ENCODE results near the gene PPM1K.

PPM1K gene

DNA sequence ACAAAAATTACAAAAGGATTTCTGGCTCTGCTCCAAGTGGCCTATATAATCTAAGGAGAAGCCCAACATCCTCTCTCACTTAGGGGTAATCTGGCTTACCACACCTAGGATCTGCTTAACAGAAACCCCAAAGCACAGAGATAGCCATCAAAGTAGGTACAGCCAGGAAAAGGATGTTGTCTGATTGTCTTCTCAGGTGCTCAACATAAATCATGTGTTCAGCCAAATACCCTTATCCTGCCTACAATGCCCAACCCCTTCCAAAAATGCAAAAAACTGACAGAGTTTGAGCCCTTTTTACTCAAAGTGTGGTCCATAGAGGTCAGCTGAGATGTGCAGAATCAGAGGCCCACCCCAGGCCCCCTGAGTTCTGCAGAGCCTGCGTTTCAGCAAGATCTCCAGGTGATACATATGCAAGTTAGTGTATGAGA, 53.9 kb downstream of the PPM1K start:
- Histone ChIP-seq H3K27ac (replicated peaks) (no peak overlapping the region), H3K4me3 (replicated peaks; ENCODE audit: insufficient read depth, low read length) (no peak overlapping the region), H3K27me3 (ENCODE audit: insufficient read depth, poor library complexity, severe bottlenecking) (no peaks in the 10 kb centered on the region)
- no peak for DNase-seq (ENCODE audit: low read depth in 1 of 2, low spot score in 1 of 2)
- TF ChIP-seq, protein P1, sequence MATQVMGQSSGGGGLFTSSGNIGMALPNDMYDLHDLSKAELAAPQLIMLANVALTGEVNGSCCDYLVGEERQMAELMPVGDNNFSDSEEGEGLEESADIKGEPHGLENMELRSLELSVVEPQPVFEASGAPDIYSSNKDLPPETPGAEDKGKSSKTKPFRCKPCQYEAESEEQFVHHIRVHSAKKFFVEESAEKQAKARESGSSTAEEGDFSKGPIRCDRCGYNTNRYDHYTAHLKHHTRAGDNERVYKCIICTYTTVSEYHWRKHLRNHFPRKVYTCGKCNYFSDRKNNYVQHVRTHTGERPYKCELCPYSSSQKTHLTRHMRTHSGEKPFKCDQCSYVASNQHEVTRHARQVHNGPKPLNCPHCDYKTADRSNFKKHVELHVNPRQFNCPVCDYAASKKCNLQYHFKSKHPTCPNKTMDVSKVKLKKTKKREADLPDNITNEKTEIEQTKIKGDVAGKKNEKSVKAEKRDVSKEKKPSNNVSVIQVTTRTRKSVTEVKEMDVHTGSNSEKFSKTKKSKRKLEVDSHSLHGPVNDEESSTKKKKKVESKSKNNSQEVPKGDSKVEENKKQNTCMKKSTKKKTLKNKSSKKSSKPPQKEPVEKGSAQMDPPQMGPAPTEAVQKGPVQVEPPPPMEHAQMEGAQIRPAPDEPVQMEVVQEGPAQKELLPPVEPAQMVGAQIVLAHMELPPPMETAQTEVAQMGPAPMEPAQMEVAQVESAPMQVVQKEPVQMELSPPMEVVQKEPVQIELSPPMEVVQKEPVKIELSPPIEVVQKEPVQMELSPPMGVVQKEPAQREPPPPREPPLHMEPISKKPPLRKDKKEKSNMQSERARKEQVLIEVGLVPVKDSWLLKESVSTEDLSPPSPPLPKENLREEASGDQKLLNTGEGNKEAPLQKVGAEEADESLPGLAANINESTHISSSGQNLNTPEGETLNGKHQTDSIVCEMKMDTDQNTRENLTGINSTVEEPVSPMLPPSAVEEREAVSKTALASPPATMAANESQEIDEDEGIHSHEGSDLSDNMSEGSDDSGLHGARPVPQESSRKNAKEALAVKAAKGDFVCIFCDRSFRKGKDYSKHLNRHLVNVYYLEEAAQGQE (IDR thresholded peaks at IDR 0.05; ENCODE audit: insufficient replicate concordance, low read depth): no peak
- TF ChIP-seq POLR2AphosphoS5 (IDR thresholded peaks at IDR 0.05; ENCODE audit: low read depth) (no peak), SPI1 (IDR thresholded peaks at IDR 0.05; ENCODE audit: borderline replicate concordance, low read depth) (no peak), GABPA (IDR thresholded peaks at IDR 0.05; ENCODE audit: low read depth) (no peak)
- TF ChIP-seq, protein P2, sequence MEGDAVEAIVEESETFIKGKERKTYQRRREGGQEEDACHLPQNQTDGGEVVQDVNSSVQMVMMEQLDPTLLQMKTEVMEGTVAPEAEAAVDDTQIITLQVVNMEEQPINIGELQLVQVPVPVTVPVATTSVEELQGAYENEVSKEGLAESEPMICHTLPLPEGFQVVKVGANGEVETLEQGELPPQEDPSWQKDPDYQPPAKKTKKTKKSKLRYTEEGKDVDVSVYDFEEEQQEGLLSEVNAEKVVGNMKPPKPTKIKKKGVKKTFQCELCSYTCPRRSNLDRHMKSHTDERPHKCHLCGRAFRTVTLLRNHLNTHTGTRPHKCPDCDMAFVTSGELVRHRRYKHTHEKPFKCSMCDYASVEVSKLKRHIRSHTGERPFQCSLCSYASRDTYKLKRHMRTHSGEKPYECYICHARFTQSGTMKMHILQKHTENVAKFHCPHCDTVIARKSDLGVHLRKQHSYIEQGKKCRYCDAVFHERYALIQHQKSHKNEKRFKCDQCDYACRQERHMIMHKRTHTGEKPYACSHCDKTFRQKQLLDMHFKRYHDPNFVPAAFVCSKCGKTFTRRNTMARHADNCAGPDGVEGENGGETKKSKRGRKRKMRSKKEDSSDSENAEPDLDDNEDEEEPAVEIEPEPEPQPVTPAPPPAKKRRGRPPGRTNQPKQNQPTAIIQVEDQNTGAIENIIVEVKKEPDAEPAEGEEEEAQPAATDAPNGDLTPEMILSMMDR (IDR thresholded peaks at IDR 0.05; ENCODE audit: insufficient read depth, low read length): no peak

DNA sequence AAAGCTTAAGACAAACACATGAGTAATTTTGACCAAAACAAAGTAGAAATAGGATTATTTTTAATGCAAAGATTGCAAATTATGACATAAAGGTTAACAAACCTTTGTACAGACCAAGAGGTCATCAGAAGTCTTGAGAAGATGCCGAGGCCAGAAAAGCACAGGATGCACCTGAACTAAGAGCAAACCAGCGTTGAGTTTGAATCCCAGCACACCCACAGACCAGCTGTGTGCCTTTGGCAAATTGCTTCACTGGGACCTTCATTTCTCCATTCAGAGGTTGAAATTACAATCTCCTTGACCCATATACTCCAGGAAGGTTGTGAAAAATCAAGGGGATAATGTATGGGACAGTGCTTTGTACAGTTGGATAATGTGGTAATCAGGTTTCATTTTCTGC, 56.6 kb downstream of the PPM1K start:
- TF ChIP-seq GABPA (IDR thresholded peaks at IDR 0.05; ENCODE audit: low read depth) (no peak), POLR2AphosphoS5 (IDR thresholded peaks at IDR 0.05; ENCODE audit: low read depth) (no peak), SPI1 (IDR thresholded peaks at IDR 0.05; ENCODE audit: borderline replicate concordance, low read depth) (no peak)
- TF ChIP-seq, protein P1 (IDR thresholded peaks at IDR 0.05; ENCODE audit: insufficient replicate concordance, low read depth): no peak
- TF ChIP-seq, protein P2 (IDR thresholded peaks at IDR 0.05; ENCODE audit: insufficient read depth, low read length): no peak
- Histone ChIP-seq H3K27me3 (ENCODE audit: insufficient read depth, poor library complexity, severe bottlenecking) (no peaks in the 10 kb centered on the region), H3K4me3 (replicated peaks; ENCODE audit: insufficient read depth, low read length) (no peak overlapping the region), H3K27ac (replicated peaks) (no peak overlapping the region)
- no peak for DNase-seq (ENCODE audit: low read depth in 1 of 2, low spot score in 1 of 2)

DNA sequence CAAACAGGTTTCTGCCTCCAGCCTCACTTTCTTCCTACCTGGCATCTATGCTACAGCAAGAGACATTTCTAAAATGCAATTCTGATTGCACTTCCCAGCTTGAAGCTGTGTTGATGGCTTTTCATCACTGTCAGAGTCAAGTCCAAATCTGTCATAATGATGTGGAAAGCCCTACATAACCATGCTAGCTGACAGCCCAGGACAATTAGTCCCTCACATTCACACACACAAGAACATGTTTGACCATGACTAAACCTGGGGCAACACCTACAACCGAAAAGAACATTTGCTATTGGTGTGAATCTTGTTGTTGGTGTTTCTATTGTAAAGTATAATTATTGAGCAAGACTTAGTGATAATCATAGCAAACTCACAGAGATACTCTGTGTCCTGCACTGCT, 58.2 kb downstream of the PPM1K start:
- DNase-seq (ENCODE audit: low read depth in 1 of 2, low spot score in 1 of 2): no peak
- no peaks in the 10 kb centered on the region for H3K27me3 ChIP-seq (ENCODE audit: insufficient read depth, poor library complexity, severe bottlenecking)
- H3K27ac ChIP-seq (replicated peaks): no peak overlapping the region
- TF ChIP-seq POLR2AphosphoS5 (IDR thresholded peaks at IDR 0.05; ENCODE audit: low read depth): no peak
- H3K4me3 ChIP-seq (replicated peaks; ENCODE audit: insufficient read depth, low read length): no peak overlapping the region

DNA sequence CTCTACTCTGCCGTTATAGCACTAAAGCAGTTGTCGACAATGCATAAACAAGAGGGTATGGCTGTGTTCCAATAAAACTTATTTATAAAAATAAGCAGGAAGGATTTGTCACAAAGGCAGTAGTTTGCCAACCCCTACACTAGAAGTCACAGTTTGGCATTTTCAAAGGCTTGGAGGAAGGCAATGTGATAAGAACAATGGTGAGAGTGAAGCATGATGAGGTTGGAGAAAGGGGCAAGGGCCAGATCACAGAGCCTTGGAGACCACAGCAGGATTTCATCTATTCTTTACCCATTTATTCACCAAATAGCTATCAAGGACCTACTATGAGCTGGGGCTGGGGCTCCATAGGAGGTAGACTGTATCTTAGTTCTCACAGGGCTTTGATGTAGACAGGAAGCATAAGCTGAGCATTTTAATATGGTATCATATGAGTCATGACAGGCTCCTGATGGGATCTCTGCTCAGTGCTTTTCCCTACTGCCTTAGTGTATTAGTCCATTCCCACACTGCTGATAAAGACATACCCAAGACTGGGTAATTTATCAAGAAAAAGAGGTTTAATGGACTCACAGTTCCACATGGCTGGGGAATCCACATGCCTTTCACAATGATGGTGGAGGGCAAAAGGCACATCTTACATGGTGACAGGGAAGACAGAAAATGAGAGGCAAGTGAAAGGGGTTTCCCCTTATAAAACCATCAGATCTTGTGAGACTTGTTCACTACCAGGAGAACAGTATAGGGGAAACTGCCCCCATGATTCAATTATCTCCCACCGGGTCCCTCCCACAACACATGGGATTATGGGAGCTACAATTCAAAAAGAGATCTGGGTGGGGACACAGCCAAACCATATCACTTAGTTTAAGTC, 58.9 kb downstream of the PPM1K start:
- Histone ChIP-seq H3K27me3 (ENCODE audit: insufficient read depth, poor library complexity, severe bottlenecking) (no peaks in the 10 kb centered on the region), H3K27ac (replicated peaks) (no peak overlapping the region), H3K4me3 (replicated peaks; ENCODE audit: insufficient read depth, low read length) (no peak overlapping the region)
- no peak for DNase-seq (ENCODE audit: low read depth in 1 of 2, low spot score in 1 of 2)
- TF ChIP-seq, protein P2 (IDR thresholded peaks at IDR 0.05; ENCODE audit: insufficient read depth, low read length): no peak
- TF ChIP-seq SPI1 (IDR thresholded peaks at IDR 0.05; ENCODE audit: borderline replicate concordance, low read depth) (no peak), GABPA (IDR thresholded peaks at IDR 0.05; ENCODE audit: low read depth) (no peak), POLR2AphosphoS5 (IDR thresholded peaks at IDR 0.05; ENCODE audit: low read depth) (no peak)
- TF ChIP-seq, protein P1 (IDR thresholded peaks at IDR 0.05; ENCODE audit: insufficient replicate concordance, low read depth): no peak
